Vagina (tissue), 2 donors: ENCODE results near the gene BRICD5.

Experiments
- CTCF ChIP-seq, 3 experiments: fragments of 450-650 bp in 2 of 3; fragments of 200-600 bp in 1 of 3; sonication (generic) in 1 of 3; IDR thresholded peaks; one replicate each; pipeline ENCODE4 v1.5.1; 2017 to 2019; ENCODE audit warnings: antibody characterized with exemption in 3 of 3, mild to moderate bottlenecking in 2 of 3, moderate library complexity in 2 of 3
- POLR2A ChIP-seq, 2 donors: fragments of 450-650 bp; IDR thresholded peaks; one replicate each; pipeline ENCODE4 v1.6.1; 2017; ENCODE audit warnings: antibody characterized with exemption in 2 of 2, mild to moderate bottlenecking in 2 of 2, moderate library complexity in 2 of 2

DNA sequence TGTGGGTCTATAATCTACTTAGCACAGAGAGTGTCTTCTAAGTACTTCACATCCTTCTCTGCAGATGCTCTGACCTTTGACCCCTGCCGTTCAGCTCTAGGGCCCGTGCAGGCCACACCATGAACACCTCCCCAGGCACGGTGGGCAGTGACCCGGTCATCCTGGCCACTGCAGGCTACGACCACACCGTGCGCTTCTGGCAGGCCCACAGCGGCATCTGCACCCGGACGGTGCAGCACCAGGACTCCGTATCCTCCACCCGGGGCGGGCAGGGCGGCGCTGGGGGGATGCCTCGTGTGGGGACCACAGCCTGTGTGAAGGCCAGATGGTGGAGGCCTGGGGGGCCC, 4.7 kb downstream of the BRICD5 start:
- TF ChIP-seq CTCF (IDR thresholded peaks at IDR 0.05) (no peak), POLR2A (IDR thresholded peaks at IDR 0.05) (no peak)
